ENCODE measurements around the gene NRG3.

NRG3 gene

GRCh38 chr10:82402906-82403401 is 528.0 kb downstream of the NRG3 start:
- no peak for DNase-seq

- DNase-seq: no peak
Observed at GRCh38 chr10:82409671-82410070, 534.7 kb downstream of the NRG3 start.

DNA sequence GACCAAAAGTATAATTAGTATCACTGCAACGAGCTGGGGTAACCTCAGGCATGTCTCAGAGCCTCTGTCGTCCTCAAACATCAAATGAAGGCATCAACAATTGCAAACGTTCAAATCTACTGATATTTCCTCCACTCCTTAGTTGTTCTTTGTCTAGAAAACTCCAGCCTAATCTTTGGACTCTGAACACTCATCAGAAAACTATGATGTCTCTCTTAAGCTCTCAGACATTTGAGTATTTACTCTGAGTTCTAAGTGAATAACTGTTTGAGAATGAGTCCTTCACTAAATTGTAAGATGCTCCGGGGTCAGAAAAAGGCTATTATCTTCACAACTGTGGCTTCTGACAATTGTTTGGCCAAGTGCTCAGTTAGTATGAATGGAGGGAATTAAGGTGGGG is 536.4 kb downstream of the NRG3 start:
- DNase-seq: no peak

DNA sequence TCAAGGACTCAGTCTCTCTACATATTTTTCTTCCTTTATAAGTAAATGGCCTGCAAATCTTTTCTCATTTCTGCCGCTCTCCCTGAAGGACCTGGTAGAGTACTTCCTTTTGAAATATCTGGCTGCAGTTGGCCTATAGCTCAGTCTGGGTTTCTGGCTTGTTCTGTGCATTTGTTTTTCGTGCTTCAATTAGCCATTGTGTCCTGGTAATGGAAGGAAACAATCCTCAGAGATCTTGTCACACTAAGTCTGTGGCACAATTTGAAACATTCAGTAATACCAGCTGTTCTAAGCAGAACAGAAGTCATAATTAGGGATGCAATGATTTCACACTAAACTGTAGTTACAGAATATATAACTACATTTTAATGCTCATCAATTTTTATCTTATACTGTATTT is 545.0 kb downstream of the NRG3 start:
- DNase-seq: no peak

DNA sequence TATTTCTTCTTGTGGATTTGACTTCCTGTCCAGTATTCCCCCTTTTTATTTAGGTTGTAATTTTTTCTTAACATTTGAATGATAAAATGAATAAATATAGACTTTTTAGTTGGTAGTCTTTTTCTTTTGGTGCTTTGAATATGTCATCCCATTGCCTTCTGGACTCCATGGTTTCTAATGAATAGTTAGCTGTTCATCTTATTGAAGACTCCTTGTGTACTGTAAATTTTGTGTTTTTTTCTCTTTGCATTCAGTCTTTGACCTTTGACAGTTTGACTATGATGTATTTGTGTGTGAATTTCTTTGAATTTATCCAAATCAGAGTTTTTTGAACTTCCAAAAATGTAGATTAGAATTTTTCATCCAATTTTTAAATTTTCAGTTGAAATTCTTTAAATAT is 554.3 kb downstream of the NRG3 start:
- DNase-seq: no peak

- no peak for DNase-seq
Observed at GRCh38 chr10:82438277-82438676, 563.3 kb downstream of the NRG3 start.

GRCh38 chr10:82440775-82441174 is 565.8 kb downstream of the NRG3 start:
- no peak for DNase-seq

- DNase-seq: no peak
Observed at GRCh38 chr10:82452046-82452445, 577.1 kb downstream of the NRG3 start.

DNA sequence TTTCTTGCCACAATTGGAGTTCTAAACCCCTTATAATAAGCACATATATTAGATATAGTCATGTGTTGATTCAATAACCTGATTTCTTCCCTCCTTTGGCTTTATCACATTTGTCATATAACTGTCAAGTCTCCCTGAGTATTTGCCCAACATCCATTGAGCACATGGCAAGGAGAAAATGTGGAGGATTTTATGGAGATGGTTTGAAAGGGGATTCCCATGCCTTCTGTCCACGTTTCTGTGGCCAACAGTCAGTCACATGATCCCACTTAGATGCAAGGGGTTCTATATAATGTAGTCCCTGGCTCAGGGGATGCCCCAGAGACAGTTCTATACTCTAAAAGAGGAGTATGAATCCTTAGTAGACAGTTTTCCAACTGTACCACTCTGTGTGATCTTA is 577.7 kb downstream of the NRG3 start:
- DNase-seq: no peak

DNA sequence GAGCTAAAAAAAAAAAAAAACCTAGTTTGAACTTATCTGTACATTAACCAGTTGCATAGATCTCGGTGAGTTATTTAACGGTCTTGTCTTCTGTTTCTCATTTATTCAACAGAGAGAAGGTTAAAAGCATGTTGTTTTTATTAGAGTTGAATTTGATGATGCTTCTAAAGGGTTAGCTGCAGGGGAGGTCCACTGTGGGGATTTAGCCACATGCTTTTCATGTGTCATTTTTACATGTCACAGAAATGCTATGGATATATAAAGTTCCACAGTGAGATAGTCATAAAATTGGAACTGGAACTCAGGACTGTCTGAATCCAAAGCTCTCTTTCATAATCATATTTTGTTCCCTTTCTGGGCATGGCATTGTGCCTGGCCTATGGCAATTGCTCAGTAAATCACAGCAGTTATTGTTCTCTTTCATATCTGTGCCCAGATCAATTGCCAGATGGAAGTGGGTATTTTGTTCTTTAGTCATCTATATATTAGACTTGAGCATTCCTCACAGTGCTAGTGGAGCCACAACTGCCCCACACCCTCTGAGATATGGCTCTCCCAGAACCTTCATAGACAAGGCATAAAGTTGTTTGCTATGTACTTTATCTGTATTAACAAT is 578.8 kb downstream of the NRG3 start:
- DNase-seq: no peak

DNA sequence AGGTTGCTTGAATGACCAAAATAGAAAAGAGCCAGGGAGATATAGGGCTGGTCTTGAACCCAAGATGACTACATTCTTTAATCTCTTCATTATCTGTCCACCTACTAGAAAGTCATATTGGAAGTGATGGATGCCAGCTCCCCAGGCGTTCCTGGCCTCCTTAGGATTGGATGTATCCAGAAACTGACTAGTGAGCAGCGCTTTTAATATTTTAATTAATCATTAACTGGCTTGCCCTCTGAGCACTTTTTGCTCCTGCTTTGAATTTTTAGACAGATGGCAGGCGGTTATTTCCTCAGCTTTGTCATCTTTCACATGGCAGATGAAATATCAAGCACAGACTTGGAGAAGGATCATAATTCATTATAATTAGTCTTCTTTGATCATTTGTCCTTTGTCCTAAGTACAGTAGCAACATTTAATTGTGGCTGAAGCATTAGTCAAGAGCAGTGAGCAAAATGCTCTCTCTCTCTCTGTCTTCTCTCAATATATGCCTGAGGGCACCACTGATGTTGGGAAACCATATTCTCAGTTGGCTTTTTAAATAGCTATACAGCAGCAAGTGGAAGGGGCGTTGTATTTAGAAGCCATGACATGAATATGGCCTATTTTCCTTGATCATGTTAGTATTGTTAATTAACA is 588.0 kb downstream of the NRG3 start:
- DNase-seq: no peak

DNA sequence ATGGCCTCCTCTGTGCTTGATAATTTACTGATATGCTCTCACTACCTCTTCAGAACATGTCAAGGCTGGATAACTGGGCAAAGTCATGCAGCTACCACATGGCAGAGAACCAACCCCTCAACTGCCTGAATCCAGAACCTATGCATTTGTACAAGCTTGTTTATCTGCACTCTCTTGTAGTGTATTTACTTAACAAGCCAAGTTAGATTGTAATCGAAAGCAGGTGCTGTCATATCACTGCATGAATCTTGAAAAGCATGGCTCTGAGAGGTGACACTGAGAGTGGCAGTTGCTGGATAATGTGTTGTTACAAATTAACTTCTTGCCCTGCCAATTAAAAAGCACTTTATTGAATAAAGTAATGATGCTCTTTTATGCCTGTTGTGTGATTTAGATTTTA is 588.6 kb downstream of the NRG3 start:
- DNase-seq: no peak

GRCh38 chr10:82464191-82464818 is 589.3 kb downstream of the NRG3 start:
- no peak for DNase-seq

GRCh38 chr10:82464966-82465365 is 590.0 kb downstream of the NRG3 start:
- DNase-seq: no peak

DNA sequence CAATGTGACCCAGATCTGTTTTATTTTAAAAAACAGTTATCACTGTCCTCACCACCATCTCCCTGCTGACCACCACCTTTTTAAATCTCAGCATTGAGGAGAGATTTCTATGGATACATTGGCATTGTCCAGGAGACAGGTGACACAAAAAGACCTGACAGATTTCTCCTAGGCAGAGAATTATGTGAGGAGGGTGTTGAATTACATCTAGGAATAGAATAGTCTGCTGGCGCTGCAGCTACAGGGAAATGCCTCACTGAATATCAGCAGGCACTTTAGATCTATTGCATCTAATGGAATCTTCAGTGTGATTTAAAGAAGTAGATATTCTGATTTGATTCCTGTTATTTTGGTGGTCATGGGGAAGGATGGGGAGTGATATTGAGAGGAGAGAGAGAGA is 593.5 kb downstream of the NRG3 start:
- DNase-seq: no peak

- no peak for DNase-seq
Observed at GRCh38 chr10:82472406-82473335, 597.7 kb downstream of the NRG3 start.

- DNase-seq: no peak
Observed at GRCh38 chr10:82477776-82478175, 602.8 kb downstream of the NRG3 start.

GRCh38 chr10:82492647-82493046 is 617.7 kb downstream of the NRG3 start:
- DNase-seq: no peak

GRCh38 chr10:82496114-82496513 is 621.1 kb downstream of the NRG3 start:
- no peak for DNase-seq

- DNase-seq: no peak
Observed at GRCh38 chr10:82497439-82497838, 622.4 kb downstream of the NRG3 start.

GRCh38 chr10:82498976-82499375 is 624.0 kb downstream of the NRG3 start:
- DNase-seq: no peak

DNA sequence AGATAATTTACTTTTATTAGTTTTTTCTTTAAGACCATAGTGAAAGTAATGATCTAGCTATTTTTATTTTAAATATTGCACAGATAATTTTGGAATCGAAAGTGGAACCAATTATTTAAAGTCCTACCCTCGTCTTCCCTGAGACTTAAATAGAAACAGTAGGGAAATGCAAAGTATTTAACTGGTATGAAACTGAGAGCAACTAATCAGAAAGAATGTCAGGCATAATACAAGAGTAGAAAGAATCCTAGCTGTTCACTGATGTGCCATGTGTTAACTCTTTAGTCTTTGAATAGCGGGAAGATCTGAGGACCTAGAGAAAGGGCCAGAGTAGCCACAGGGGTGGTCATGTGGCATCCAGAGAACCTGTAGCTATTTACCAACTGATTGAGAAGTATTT is 630.0 kb downstream of the NRG3 start:
- no peak for DNase-seq

DNA sequence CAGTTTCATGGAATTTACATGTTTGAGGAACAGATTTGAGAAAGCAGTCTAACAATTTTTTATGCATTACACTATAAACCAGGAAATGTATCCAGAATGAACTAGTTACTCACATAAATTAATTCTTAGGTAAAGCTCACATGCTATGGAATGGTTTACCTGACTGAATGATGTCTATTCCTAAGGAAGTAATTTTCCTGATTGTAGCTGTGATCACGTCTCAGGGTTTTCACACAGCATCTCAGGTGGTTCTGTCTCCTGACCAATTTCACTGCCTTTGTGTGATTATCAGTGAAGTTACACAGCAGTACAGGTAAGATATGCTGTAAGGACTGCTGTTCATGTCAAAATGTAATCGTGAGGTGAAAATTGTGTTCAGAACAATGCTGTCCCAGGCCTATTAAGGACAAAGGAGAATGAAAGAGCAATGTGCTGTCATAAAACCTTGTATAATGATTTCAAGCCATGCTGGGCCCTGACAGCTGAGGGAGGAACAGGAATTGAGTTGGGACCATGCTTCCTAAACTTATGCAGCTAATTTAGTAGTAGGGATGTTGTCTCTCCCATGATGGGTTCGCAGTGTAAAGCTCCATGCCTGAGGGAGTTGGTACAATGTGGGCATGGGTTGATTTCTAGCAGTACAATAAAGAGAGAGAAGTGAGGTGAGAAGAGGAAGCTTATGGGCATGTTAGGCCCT is 631.8 kb downstream of the NRG3 start:
- DNase-seq: no peak
